GM10266 (cell line): ENCODE measurements around the gene EPHB3.

Experiments used
- DNase-seq: peaks from one replicate; pipeline ENCODE4 v3.0.0; 2012; ENCODE audit errors: extremely low spot score
- CTCF ChIP-seq: IDR thresholded peaks from 2 replicates; pipeline ENCODE4 v1.5.1; 2012; ENCODE audit warnings: mild to moderate bottlenecking, low read depth; ENCODE audit not compliant: control insufficient read depth, insufficient read depth; ENCODE audit errors: missing control alignments

Gene EPHB3

DNA sequence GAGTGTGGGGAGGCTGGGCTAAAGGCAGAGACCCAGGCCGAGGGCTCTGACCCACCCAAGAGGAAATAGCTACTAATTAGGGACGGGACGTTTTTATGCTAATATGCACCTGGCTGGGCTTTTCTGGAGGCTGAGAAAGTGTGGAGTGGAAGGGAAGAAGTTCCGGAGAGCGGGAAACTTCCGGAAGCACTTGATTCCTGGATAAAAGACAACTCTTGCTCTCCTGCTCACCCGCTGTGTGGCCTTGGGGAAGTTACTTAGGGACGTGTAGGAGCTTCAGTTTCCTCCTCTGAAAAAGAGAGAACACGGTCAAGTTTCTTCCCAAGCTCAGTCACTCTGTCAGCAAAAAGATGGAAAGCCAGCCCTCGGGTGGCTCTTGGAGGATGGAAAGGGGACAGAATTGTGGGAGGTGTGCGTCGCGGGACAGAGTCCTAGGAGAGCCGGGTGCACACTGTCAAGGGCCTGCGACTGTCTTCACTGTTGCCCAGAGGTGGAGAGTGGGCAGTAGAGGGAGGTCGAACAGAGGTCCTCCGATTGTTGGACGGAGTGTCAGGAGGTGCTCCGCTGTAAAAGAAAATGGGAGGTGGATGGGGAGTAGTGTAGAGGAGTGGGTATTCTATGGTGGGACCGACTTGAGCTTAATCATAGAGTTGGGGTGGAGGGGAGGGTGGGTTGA lies 43.2 kb downstream of the EPHB3 start:
- no peak for TF ChIP-seq CTCF
- DNase-seq, result no peak

DNA sequence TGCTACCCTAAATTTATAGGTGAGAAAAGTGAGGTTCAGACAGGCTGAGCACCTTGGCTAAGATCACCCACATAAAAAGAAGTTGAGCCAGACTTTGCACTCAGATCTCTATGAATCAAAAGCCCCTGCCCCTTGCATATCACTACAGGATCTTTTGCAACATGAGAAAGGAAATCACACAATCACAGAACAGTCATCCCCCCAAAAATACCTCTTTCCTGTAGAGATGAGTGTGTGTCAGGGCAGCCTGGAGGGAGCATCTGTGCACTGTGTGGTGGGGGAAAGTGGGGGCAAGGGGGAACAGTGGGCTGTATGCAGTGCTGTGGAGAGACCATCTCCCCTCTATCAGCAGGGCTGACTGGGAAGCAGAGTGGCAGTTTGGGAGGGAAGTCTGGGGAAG lies 46.6 kb downstream of the EPHB3 start:
- no peak for DNase-seq
- TF ChIP-seq CTCF, result no peak

GRCh38 chr3:184609476-184610244 lies 48.1 kb downstream of the EPHB3 start:
- TF ChIP-seq CTCF, result no peak
- no peak for DNase-seq

GRCh38 chr3:184610245-184610871 lies 48.8 kb downstream of the EPHB3 start:
- no peak for DNase-seq
- TF ChIP-seq CTCF, result no peak

DNA sequence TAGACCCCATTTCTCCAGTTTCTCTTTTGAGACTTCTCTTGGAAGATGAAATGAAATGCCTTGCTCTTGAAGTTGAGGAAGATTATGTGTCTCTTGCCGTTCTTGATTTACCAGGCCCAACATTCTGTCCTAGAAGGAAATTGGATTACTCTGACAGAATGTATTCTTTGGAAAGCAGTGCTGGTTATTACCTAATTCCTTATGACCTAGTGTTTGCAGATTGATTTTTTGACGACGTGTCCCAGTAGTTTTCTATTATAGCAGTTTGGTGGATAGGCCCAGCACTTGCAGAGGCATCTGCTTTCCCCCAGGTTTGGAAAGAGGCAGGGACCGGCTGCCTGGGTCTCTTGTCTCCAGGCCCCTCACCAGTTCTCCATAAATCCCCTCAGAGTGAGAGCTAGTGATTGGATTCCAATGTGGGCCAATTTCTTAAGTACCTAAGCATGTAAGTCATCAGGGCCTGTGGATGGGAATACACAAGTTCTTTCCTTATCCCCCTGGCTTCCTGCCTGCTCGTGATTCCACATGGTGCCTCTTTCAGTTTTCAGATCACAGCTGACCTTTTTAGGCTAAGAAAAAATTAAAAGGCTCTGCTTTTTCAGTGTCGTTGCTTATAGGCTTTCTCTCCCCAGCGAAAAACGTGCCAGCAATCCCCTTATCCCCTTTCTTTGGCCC lies 50.2 kb downstream of the EPHB3 start:
- no peak for DNase-seq
- no peak for TF ChIP-seq CTCF

DNA sequence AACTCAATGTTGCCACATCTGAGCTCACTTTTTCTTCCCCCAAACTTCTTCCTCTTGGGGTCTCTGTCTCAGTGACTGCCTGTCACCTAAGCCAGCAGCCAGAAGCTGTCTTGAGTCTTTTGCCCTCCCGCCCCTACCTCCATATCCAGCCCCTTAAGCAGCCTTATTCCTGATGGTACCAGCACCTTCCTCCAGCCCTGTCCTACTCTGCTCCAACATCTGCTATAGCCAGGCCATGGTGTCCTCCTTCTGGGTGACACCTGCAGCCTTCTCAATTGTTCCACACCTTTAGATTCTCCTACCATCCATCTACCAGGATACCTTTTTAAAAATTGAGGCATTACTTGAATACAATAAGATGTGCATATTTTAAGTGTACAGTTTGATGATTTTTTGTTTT lies 53.8 kb downstream of the EPHB3 start:
- DNase-seq, result no peak
- no peak for TF ChIP-seq CTCF
